HG03135 (cell line): ENCODE measurements around the gene ARHGEF17.

Experiments
- ATAC-seq: cut with Tn5 transposase; IDR thresholded peaks from one replicate; pipeline ENCODE4 v1.9.1; 2021; ENCODE audit warnings: mild to moderate bottlenecking, moderate library complexity; ENCODE audit not compliant: unreplicated experiment

The ARHGEF17 gene

GRCh38 chr11:73350908-73351636, 43.0 kb downstream of the ARHGEF17 start:
- no peak for ATAC-seq

GRCh38 chr11:73353422-73353821, 45.3 kb downstream of the ARHGEF17 start:
- no peak for ATAC-seq

- no peak for ATAC-seq
Observed at GRCh38 chr11:73355109-73355508, 47.0 kb downstream of the ARHGEF17 start.

- ATAC-seq = no peak
Observed at GRCh38 chr11:73356979-73357860, 49.1 kb downstream of the ARHGEF17 start.

- no peak for ATAC-seq
Observed at GRCh38 chr11:73358071-73358470, 50.0 kb downstream of the ARHGEF17 start.

GRCh38 chr11:73359341-73359740, 51.3 kb downstream of the ARHGEF17 start:
- ATAC-seq = no peak

- no peak for ATAC-seq
Observed at GRCh38 chr11:73359930-73360742, 52.1 kb downstream of the ARHGEF17 start.

- no peak for ATAC-seq
Observed at GRCh38 chr11:73360743-73361369, 52.8 kb downstream of the ARHGEF17 start.

- no peak for ATAC-seq
Observed at GRCh38 chr11:73361953-73362776, 54.1 kb downstream of the ARHGEF17 start.

- no peak for ATAC-seq
Observed at GRCh38 chr11:73363147-73363546, 55.1 kb downstream of the ARHGEF17 start.

GRCh38 chr11:73365352-73366264, 57.5 kb downstream of the ARHGEF17 start:
- ATAC-seq = no peak

GRCh38 chr11:73366265-73366610, 58.2 kb downstream of the ARHGEF17 start:
- no peak for ATAC-seq

GRCh38 chr11:73366953-73367352, 58.9 kb downstream of the ARHGEF17 start:
- no peak for ATAC-seq

- ATAC-seq = no peak
Observed at GRCh38 chr11:73367482-73368024, 59.5 kb downstream of the ARHGEF17 start.

- no peak for ATAC-seq
Observed at GRCh38 chr11:73372375-73372993, 64.4 kb downstream of the ARHGEF17 start.

- ATAC-seq = no peak
Observed at GRCh38 chr11:73374151-73374550, 66.1 kb downstream of the ARHGEF17 start.

- ATAC-seq = no peak
Observed at GRCh38 chr11:73375830-73376159, 67.7 kb downstream of the ARHGEF17 start.

GRCh38 chr11:73376160-73376802, 68.2 kb downstream of the ARHGEF17 start, which contains the start of gene RELT:
RELT (plus strand) TSS chr11:73376399; CDS start chr11:73389137, 12,738 bp downstream.
- ATAC-seq = peak; percentile 70
